HG03378 (cell line): ENCODE results near the gene GOLGA6L10.
"Not testable (repeated sequence)": the region's sequence is repeated elsewhere in the genome, so short reads cannot be mapped to it uniquely, and the experiment has no call there.

Experiments
- ATAC-seq: cut with Tn5 transposase; IDR thresholded peaks from one replicate; pipeline ENCODE4 v1.9.1; 2021; ENCODE audit warnings: mild to moderate bottlenecking, moderate library complexity; ENCODE audit not compliant: unreplicated experiment

The GOLGA6L10 gene, protein sequence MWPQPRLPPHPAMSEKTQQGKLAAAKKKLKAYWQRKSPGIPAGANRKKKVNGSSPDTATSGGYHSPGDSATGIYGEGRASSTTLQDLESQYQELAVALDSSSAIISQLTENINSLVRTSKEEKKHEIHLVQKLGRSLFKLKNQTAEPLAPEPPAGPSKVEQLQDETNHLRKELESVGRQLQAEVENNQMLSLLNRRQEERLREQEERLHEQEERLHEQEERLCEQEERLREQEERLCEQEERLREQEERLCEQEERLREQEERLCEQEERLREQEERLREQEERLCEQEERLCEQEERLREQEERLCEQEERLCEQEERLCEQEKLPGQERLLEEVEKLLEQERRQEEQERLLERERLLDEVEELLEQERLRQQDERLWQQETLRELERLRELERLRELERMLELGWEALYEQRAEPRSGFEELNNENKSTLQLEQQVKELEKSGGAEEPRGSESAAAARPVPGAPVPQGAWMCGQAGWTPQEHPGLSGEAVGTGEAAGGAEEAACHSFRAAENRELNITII

DNA sequence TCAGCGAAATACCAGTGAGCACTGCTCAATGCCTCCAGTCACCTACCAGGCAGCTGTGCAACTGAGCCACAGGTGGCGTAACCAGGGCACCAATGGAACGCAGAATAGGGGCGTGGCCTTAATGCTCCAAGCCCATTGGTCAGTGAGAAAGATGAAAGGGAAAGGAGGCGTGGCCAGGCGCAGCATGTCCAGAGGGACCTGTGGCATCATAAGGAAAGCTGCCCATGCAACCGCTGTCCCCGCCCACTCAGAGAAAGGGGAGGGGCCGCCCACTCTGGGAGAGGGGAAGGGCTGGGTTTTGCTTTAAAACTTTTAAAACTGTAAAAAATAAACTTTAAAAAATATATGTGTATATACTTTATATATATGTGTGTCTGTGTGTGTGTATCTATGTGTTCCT lies at the start of gene GOLGA6L10:
TSS of gene GOLGA6L10 (minus strand) at position 101 of the 400 bp plus-strand sequence. CDS start at position 1, 100 bp downstream.
- not testable (repeated sequence) for ATAC-seq

DNA sequence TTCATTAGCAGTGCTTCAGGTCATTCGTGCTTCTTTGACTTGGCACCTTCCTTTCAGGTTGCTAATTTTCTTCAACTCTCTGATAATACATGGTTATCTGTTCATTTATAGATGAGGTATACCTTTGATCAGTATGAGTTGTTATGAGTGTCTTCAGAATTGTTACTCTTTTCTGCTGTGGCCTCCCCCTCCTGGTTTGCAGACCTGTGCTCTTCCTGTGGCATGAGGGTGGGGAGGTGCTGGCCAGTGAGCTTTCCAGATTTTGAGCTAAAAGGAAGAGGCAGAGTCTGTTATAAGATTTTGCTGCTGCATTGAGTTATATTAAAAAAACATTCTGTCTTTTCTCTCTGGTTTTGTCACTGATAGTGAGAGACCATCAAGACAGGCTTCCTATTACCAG lies 49.5 kb upstream of the GOLGA6L10 start:
- ATAC-seq: no peak

DNA sequence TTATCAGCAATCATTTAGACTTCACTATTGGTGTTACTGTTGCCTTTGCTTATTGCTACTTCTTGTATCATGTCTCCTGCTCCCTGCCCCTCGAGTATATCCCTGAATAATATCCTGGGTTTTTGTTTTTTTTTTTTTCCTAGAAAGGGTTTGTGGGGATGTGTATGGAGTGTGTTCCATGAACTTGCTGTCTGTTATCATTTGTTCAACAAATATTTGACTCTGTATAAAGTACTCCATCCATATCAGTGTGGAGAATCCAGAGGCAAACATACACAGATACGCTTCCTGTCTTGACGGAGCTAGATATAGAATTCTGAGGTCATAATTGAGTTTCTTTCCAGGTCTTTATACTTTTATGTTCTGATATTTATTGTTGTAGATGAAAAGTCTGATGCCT lies 48.5 kb upstream of the GOLGA6L10 start:
- no peak for ATAC-seq

DNA sequence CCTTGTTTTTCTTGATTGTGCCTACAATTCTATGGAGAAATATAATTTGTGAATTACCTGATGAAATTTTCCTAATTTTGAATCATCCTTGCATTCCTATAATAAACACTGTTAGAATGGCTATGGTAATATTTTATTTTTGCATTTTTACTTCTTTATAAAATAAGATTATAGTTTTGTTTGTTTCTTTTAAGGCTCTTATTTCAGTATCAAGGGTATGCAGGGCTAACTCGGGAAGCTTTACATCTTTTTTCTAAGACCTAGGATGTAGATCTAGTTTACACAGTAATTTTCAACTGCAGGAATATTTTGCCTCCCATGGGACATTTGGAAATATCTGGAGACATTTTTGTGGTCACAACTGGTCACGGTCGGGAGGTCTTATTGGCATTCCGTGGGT lies 46.5 kb upstream of the GOLGA6L10 start:
- ATAC-seq: not testable (repeated sequence)

DNA sequence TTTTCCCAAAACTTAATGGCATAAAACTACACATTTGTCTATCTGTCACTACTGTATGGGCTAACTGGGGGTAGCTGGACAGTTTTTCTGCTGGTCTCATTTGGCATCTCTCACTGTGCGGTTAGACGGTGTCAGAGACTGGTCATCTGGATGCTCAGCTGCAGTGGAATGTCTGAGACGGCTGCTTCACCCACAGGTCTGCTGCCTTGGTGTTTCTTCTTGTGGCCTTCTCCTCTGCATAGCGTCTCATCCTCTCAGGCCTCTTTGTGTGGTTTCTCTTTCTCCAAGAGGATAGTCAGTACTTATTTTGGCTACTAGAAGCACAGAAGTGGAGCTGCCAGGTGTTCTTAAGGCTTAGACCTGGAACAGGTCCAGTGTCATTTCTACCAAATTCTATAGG lies 44.4 kb upstream of the GOLGA6L10 start:
- no peak for ATAC-seq

DNA sequence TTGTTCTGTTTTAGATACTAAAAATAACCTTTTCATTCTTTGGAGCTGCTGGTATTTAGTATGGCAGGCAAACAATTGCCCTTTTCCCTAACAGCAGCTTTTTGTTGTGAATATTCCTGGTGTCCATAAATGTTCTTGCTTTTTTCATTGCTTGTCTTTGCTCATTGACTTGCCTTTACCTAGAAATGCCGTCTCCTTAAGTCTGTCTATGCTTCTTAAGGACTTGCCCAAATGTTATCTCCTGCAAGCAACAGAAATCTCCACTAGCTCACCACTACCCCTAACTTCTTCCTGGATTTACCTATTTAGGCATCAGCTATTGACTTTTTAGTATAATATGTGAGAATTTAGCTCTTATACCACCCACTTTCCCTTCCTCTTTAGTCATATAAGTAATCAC lies 42.8 kb upstream of the GOLGA6L10 start:
- ATAC-seq: not testable (repeated sequence)

DNA sequence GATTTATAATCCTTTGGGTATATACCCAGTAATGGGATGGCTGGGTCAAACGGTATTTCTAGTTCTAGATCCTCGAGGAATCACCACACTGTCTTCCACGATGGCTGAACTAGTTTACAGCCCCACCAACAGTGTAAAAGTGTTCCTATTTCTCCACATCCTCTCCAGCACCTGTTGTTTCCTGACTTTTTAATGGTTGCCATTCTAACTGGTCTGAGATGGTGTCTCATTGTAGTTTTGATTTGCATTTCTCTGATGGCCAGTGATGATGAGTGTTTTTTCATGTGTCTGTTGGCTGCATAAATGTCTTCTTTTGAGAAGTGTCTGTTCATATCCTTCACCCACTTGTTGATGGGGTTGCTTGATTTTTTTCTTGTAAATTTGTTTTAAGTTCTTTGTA lies 40.9 kb upstream of the GOLGA6L10 start:
- not testable (repeated sequence) for ATAC-seq

DNA sequence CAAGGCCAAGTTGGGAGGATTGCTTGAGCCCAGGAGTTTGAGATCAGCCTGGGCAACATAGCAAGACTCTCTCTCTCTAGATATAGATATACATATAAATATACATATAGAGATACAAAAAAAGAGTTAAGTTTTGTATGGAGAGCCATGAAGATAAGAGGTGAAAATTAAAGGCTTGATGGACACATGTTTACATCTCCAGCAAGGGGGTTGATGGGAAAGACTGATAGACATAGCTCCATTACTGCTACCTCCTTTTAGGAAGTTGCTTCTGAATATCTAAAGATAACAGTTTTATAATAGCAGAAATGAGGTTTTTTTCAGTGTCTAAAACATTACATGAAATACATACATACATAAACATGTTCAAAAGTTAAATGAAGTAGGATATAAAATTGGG lies 37.9 kb upstream of the GOLGA6L10 start:
- ATAC-seq: not testable (repeated sequence)

DNA sequence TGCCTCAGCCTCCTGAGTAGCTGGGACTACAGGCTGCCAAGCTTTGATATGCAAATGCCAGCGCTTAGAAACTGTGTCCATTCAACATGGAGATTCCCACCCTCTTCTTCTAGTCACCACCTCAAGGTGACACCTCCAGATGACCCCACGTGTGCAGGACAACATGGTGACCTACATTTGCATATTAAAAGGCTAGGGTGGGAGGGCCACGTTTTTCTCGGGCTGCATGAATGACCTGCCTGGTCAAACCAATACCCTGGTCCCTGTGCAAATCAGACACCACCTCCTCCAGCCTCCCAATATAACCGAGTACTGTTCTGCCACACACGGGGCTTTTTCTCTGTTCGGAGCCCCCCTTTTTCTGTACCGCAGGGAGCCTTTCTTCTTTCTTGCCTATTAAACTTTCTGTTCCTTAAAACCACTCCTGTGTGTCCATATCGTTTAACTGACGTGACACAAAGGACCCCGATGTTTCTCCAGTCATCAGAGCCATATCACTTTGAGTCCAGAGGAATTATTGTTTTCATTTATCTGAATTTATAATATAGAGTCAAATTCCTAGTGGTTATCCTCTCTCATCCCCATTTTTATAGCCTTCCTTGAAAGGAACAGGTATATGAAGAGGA lies 32.2 kb upstream of the GOLGA6L10 start:
- not testable (repeated sequence) for ATAC-seq

DNA sequence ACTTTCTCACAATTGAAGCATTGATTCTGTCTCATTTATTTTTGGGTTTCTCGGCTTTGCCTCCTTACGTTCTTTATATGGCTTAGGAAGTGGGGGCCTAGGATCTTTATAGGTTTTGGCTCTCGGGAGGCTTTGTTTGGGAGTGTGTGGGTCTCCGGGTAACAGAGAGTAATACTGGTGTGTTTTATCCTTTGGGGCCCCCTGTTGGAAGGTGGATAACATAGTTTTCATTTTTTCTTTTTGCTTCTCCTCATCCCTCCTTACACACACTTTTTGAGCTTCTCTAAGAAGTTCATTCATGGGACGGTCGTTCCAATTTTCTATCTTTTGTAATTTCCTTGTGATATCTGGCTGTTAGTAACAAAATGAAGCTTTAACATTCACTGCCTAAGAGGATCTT lies 30.3 kb upstream of the GOLGA6L10 start:
- ATAC-seq: not testable (repeated sequence)

DNA sequence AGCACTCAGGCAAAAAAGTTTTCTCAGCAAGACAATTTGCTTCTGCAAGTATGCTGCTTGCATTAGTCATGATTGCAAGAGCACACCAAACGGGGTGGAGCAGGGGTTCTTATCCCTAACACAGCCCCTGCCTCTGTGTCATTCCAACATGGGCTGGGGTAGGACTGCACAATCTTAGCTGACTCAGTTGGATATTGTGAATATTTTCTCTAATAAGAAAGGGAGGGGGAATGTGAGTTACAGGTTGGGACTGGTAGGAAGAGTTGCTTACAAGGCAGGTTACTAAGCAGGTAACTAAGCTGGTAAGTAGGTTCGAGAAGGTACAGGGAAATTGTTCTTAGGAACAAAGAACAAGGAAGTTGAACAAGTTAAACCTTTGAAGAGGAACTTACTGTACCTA lies 24.4 kb upstream of the GOLGA6L10 start:
- ATAC-seq: not testable (repeated sequence)

DNA sequence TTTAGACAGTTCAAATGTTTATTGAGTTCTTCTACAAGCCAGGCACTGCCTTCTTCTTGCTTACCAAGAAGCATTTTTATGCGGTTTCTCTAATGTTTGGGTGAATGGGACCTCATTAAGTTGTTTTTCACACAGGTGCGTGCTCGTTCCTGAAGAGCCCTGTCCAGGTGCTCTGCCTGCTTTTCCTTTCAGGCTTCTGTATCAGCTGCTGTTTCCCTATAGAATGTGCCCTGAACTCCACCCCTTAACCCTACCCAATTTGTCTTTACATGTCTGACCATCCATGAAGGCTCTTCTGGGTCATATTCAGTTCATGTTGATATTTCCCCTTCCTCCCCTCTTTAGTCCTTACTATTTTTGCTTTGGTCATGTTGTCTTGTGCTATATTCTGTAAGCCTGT lies 22.4 kb upstream of the GOLGA6L10 start:
- no peak for ATAC-seq

DNA sequence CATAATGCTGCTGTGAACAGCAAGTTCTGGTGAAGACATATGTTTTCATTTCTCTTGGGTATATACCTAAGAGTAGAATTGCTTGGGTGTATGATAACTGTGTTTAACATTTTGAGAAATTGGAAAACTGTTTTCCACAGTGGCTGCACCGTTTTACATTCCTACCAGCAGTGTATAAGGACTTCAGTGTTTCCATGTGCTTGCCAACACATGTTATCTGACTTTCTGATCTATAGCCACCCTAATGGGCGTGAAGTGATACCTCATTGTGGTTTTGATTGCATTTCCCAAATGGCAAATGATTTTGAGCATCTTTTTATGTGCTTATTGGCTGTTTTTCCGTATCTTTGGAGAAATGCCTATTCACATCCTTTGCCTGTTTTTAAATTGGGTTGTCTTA lies 18.5 kb upstream of the GOLGA6L10 start:
- not testable (repeated sequence) for ATAC-seq

DNA sequence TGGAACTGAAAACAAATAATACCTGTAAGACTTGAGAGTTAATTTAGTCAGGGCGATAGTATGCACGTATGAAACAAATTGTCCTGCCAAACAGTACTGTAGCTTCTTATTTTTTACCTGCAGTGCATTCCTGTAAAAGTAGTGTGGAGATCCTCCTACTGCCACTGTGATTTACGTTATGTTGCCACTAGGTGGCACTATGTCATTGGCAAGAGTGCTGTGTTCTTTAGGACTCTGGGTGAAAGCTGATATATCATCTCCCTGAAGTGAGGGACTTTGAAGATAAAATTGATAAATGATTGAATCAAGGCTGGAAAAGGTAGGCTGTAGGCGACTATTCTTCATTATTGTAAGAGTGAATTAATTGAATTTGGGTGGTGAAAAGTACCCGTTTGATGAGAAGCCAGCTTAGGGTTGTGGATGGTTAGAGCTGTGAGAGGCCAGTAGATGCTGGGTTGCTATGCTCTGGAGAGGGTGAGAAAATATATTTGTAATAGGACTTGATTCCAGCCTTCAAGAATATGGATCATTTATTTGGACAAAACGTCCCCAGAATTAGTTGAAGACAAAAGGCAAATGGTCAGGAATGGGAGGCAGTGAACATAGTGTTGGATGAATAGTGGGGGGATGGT lies 16.5 kb upstream of the GOLGA6L10 start:
- ATAC-seq: peak; percentile 64

DNA sequence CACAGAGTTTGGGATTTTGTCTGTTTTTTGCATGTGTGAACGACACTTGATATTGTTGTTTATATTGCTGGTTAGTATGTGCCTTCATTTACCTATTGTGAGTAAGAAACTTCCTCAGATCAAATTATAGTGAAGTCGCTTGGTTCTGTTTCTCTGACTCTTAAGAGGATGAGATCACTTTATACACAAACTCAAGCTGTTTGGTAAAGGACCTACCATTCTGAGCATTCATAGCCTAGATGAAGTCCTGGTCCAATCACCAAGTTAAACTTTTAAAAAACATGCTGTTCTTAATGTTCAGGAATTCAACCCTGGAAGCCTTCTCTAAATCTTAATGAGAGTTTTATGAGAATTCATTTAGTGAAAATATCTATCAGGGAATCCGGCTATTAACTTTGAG lies 15.3 kb upstream of the GOLGA6L10 start:
- ATAC-seq: not testable (repeated sequence)

DNA sequence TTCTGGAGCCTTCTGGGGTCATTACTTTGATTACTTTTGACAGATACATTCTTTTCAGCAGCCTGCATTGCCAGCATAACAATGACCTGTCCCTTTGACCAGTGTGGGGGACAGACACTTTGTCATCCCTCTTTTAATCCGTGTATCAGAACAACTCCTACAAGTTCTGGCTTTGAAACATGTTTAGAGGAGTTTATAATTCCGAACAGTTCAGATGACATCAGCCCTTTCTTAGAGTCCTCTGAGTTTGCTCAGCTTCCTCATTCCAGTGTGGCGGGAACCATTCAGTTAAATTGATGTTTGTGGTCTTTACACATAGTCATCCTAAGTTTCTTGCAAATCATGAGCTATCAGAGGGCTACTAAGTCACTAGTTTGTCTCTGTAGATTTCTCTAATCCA lies 13.5 kb upstream of the GOLGA6L10 start:
- not testable (repeated sequence) for ATAC-seq

DNA sequence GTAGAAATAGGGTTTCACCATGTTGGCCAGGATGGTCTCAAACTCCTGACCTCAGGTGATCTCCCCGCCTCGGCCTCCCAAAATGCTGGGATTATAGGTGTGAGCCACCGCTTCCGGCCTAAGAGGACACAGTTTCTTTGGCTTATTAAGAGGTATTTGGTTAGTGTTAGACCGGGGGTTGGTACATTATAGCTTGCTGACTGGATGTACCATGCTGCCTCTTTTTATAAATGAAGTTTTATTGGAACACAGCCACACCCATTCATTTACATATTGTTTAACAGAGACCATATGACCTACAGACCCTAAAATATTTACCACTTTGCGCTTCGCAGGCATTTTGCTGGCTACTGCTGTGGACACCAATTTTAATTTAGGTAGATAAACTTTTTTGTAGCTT lies 11.3 kb upstream of the GOLGA6L10 start:
- not testable (repeated sequence) for ATAC-seq

DNA sequence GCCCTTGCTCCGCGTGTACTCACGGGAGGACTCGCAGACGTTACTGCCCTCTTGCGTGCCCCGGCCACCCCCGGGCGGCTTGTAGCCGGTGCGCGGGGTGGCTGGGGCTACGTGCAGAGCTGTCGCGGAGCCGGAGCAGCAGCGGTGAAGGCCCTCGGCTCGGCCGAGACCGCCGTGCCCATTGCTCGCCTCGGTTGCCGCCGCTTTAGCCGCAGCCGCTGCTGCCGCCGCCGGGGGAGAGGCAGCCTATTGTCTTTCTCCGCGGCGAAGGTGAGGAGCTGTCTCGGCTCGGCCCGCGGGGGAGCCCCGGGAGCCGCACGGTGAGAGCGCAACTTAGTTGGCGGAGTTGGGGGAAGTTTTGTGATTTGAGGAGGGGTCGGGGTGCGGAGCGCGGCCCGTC lies 5.8 kb upstream of the GOLGA6L10 start:
- ATAC-seq: not testable (repeated sequence)

DNA sequence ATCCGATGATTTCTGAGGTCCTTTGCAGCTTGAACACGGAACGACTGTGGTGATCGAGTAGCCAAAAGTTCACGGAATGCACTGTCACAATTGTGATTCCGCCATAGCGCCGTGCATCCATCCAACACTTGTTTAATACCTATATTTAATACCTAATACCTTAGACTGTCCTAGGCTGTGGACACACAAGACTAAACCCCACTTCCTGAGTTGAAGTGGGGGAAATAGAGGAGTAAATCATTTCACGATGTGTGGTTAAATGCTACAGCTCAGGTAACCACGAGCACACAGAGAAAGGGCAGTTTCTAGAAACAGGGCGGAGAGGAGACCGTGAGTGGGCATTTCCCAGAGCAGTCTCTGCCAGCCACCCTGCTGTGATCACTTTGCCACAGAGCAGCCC lies 5.3 kb upstream of the GOLGA6L10 start:
- not testable (repeated sequence) for ATAC-seq

DNA sequence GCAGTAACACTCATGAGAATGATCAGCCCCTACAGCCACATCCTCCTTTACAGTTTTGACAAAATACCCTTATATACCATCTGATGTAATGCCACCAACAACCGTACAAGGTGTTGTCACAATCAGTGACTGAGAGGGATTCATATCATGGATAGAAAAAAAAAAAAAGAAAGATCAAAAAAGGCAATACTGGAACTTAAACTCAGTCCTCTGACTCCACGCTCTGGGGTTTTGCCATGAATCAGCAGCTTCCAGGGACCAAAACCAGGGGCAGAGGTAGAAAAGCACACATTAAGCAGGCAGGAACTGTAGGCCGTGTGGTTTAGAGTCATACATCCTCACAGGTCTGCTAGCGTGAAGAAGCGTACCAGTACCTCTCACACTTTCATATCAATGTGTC lies 1.6 kb downstream of the GOLGA6L10 start:
- not testable (repeated sequence) for ATAC-seq

DNA sequence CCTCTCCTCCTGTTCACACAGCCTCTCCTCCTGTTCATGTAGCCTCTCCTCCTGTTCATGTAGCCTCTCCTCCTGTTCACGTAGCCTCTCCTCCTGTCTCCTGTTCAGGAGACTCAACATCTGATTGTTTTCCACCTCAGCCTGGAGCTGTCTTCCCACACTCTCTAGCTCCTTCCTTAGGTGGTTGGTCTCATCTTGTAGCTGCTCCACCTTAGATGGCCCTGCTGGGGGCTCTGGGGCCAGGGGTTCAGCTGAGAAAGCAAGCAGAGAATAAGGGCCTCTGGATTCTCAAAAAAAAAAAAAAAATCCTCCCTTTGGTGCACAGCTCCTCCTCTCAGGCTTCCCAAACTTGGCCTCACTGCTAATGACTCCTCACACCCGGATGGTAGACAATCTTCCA lies 4.1 kb downstream of the GOLGA6L10 start:
- not testable (repeated sequence) for ATAC-seq

DNA sequence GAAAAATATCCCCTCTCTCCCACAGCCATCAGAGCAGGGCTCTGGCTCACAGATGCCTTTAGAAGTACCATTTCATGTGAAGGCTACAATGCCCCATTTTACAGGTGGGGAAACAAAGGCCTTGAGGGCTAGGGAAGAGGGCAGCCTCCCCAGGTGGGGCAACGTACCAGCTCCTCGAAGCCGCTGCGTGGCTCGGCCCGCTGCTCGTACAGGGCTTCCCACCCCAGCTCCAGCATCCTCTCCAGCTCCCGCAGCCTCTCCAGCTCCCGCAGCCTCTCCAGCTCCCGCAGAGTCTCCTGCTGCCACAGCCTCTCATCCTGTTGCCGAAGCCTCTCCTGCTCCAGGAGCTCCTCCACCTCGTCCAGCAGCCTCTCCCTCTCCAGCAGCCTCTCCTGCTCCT lies 4.9 kb downstream of the GOLGA6L10 start:
- ATAC-seq: not testable (repeated sequence)
